Measurements from ENCODE around the gene GALNTL6.

GRCh38 chr4:172928347-172928746 is 1115.1 kb downstream of the GALNTL6 start:
- TF ChIP-seq, protein P1, sequence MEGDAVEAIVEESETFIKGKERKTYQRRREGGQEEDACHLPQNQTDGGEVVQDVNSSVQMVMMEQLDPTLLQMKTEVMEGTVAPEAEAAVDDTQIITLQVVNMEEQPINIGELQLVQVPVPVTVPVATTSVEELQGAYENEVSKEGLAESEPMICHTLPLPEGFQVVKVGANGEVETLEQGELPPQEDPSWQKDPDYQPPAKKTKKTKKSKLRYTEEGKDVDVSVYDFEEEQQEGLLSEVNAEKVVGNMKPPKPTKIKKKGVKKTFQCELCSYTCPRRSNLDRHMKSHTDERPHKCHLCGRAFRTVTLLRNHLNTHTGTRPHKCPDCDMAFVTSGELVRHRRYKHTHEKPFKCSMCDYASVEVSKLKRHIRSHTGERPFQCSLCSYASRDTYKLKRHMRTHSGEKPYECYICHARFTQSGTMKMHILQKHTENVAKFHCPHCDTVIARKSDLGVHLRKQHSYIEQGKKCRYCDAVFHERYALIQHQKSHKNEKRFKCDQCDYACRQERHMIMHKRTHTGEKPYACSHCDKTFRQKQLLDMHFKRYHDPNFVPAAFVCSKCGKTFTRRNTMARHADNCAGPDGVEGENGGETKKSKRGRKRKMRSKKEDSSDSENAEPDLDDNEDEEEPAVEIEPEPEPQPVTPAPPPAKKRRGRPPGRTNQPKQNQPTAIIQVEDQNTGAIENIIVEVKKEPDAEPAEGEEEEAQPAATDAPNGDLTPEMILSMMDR (conservative IDR thresholded peaks at IDR 0.05 in 1 of 2, IDR thresholded peaks at IDR 0.05 in 1 of 2; ENCODE audit: low read depth in 1 of 2, low read length in 2 of 2): no peak
- TF ChIP-seq EZH2 (IDR thresholded peaks at IDR 0.05; ENCODE audit: low read length, missing control alignments): no peak
